Endodermal cell (in vitro differentiated cells): ENCODE measurements around the gene RTP2. TPM values are rescaled to one million over a fixed set of nuclear protein-coding genes. Genes with fewer than 3 reads are reported as not detected.

Experiments used
- DNase-seq: peaks from one replicate; pipeline ENCODE4 v3.0.0-alpha.2; 2017
- H3K27ac ChIP-seq: 2 replicates; pipeline ENCODE4 v1.5.1; 2013; ENCODE audit warnings: mild to moderate bottlenecking, low read depth, low read length, moderate library complexity
- H3K27me3 ChIP-seq: 2 replicates; pipeline ENCODE4 v1.6.1; 2013; ENCODE audit warnings: mild to moderate bottlenecking, low read length, moderate library complexity; ENCODE audit not compliant: insufficient read depth, control insufficient read depth, poor library complexity, severe bottlenecking
- H3K36me3 ChIP-seq: 2 replicates; pipeline ENCODE4 v1.7.0; 2013; ENCODE audit warnings: mild to moderate bottlenecking, low read length, moderate library complexity; ENCODE audit not compliant: control insufficient read depth, insufficient read depth
- H3K4me1 ChIP-seq: one replicate; pipeline ENCODE4 v1.7.0; 2013; ENCODE audit warnings: low read length; ENCODE audit not compliant: control insufficient read depth, insufficient read depth
- H3K4me3 ChIP-seq: 2 replicates; pipeline ENCODE4 v1.5.1; 2013; ENCODE audit warnings: mild to moderate bottlenecking, low read length, moderate library complexity
- H3K9ac ChIP-seq: 2 replicates; pipeline ENCODE4 v1.6.1; 2013; ENCODE audit warnings: mild to moderate bottlenecking, low read length, moderate library complexity; ENCODE audit not compliant: poor library complexity, severe bottlenecking; ENCODE audit errors: extremely low read depth
- H3K9me3 ChIP-seq: 2 replicates; pipeline ENCODE4 v1.6.1; 2013; ENCODE audit warnings: mild to moderate bottlenecking, low read length, moderate library complexity; ENCODE audit not compliant: control insufficient read depth
- H3K27ac Mint-ChIP-seq: 2 replicates; pipeline ENCODE4 v1.8.0; 2020; ENCODE audit warnings: mixed read lengths
- H3K27me3 Mint-ChIP-seq: 2 replicates; pipeline ENCODE4 v1.8.0; 2021; ENCODE audit warnings: mild to moderate bottlenecking, mixed read lengths; ENCODE audit not compliant: insufficient read depth
- H3K36me3 Mint-ChIP-seq: 2 replicates; pipeline ENCODE4 v1.8.0; 2020; ENCODE audit warnings: low read depth, mixed read lengths
- H3K4me1 Mint-ChIP-seq: 2 replicates; pipeline ENCODE4 v1.8.0; 2020; ENCODE audit warnings: mixed read lengths
- H3K4me3 Mint-ChIP-seq: 2 replicates; pipeline ENCODE4 v1.8.0; 2020; ENCODE audit warnings: mild to moderate bottlenecking, moderate library complexity, mixed read lengths
- H3K9me3 Mint-ChIP-seq: 2 replicates; pipeline ENCODE4 v1.8.0; 2020; ENCODE audit warnings: mild to moderate bottlenecking, mixed read lengths
- CTCF ChIP-seq: fragments of 200-600 bp; sonication (generic); conservative IDR thresholded peaks from 2 replicates; pipeline ENCODE4 v1.5.0; 2021; ENCODE audit warnings: antibody characterized with exemption, mild to moderate bottlenecking
- WGBS, 2 experiments: methylation state at CpG; one replicate each; pipeline versions ENCODE4 v1.1.5 to v1.1.7; 2013; ENCODE audit warnings: missing lambda C conversion rate in 2 of 2, mixed read lengths in 1 of 2; ENCODE audit not compliant: insufficient coverage in 1 of 2, insufficient read length in 1 of 2; 5-methylcytosine and 5-hydroxymethylcytosine counted together
- total RNA-seq, 2 donors: library from RNA; stranded (reverse); fragmentation: NEBNext Ultra II Directional in 1 of 2; extraction: Animal tissue kit (Norgen Biotek cat#: 25700) in 1 of 2; gene quantifications; 2 replicates in 1 of 2; 3 replicates in 1 of 2; pipeline ENCODE4 v1.2.1, GENCODE V29; 2021

The RTP2 gene
- total RNA-seq, 2 donors from 2014 or later, result not detected

- WGBS, 2 experiments, result 7% methylated on average over 2 of the region's 2 CpGs; no CpG with 5 or more reads in 1 of the 2 experiments
- Mint-ChIP-seq H3K9me3 (no peaks in the 10 kb centered on the region), H3K27ac (peak overlapping the region; percentile 89), H3K36me3 (no peaks in the 10 kb centered on the region), H3K4me1 (peaks cover 54% of the 10 kb centered on the region), H3K27me3 (peaks cover 25% of the 10 kb centered on the region), H3K4me3 (no peak overlapping the region)
- no peak overlapping the region for H3K9ac ChIP-seq
- no peaks in the 10 kb centered on the region for H3K9me3 ChIP-seq
- DNase-seq, result peak; percentile 99
- TF ChIP-seq CTCF, result peak; percentile 98
- H3K27ac ChIP-seq, result no peak overlapping the region
- no peak overlapping the region for H3K4me3 ChIP-seq
- H3K36me3 ChIP-seq, result no peaks in the 10 kb centered on the region
- no peaks in the 10 kb centered on the region for H3K4me1 ChIP-seq
- H3K27me3 ChIP-seq, result peaks cover 12% of the 10 kb centered on the region
Measured at GRCh38 chr3:187748050-187748481, 45.7 kb upstream of the RTP2 start.

- no peak overlapping the region for H3K9ac ChIP-seq
- H3K36me3 Mint-ChIP-seq, result no peaks in the 10 kb centered on the region
- no peaks in the 10 kb centered on the region for H3K9me3 Mint-ChIP-seq
- H3K36me3 ChIP-seq, result no peaks in the 10 kb centered on the region
- no peak for TF ChIP-seq CTCF
- no peak overlapping the region for H3K27ac ChIP-seq
- peaks cover 54% of the 10 kb centered on the region for H3K4me1 Mint-ChIP-seq
- DNase-seq, result no peak
- peaks cover 31% of the 10 kb centered on the region for H3K27me3 Mint-ChIP-seq
- H3K4me3 Mint-ChIP-seq, result no peak overlapping the region
- 63 to 64% methylated on average over 5 of the region's 5 CpGs for WGBS, 2 experiments
- no peak overlapping the region for H3K4me3 ChIP-seq
- H3K27ac Mint-ChIP-seq, result peak overlapping the region; percentile 89
- H3K9me3 ChIP-seq, result no peaks in the 10 kb centered on the region
- no peaks in the 10 kb centered on the region for H3K4me1 ChIP-seq
- peaks cover 17% of the 10 kb centered on the region for H3K27me3 ChIP-seq
Measured at GRCh38 chr3:187747506-187747905, 45.1 kb upstream of the RTP2 start.

- Histone ChIP-seq H3K27me3 (peaks cover 25% of the 10 kb centered on the region), H3K9me3 (no peaks in the 10 kb centered on the region), H3K27ac (peak overlapping the region; percentile 100), H3K4me3 (peak overlapping the region; percentile 86), H3K36me3 (no peaks in the 10 kb centered on the region), H3K4me1 (no peaks in the 10 kb centered on the region), H3K9ac (peak overlapping the region; percentile 100)
- WGBS, 2 experiments, result 35% methylated on average over 7 of the region's 10 CpGs; no CpG with 5 or more reads in 1 of the 2 experiments
- Mint-ChIP-seq H3K4me1 (peaks cover 57% of the 10 kb centered on the region), H3K4me3 (peak overlapping the region; percentile 77), H3K27me3 (peaks cover 39% of the 10 kb centered on the region), H3K9me3 (no peaks in the 10 kb centered on the region), H3K36me3 (no peaks in the 10 kb centered on the region), H3K27ac (peak overlapping the region; percentile 100)
- no peak for TF ChIP-seq CTCF
- DNase-seq, result peak; percentile 70
Measured at GRCh38 chr3:187746442-187747281, 44.3 kb upstream of the RTP2 start.
